Activated naive CD4-positive, alpha-beta T cell treated with anti-CD3 and anti-CD28 coated beads, Interleukin-2, amount 50 U/mL, for 72 hours (primary cell): ENCODE results near the gene SLC25A26. TPM values are rescaled to one million over a fixed set of nuclear protein-coding genes. Genes with fewer than 3 reads are reported as not detected.
A peak's percentile ranks its signal among the peaks of the same experiment; 100 is the strongest.

ENCODE experiments used
- ATAC-seq, 2 donors: fragments of 150-1000 bp; cut with Tn5 transposase; 2 replicates each; pipeline ENCODE4 v1.10.0; 2021; ENCODE audit warnings: mild to moderate bottlenecking in 2 of 2, moderate library complexity in 2 of 2
- DNase-seq, 2 donors: peaks; one replicate each; pipeline ENCODE4 v3.0.0; 2021 to 2022; ENCODE audit warnings: low spot score in 2 of 2
- H3K27ac Mint-ChIP-seq, 2 donors: one replicate each; pipeline ENCODE4 v1.8.0; 2022; ENCODE audit warnings: mild to moderate bottlenecking in 2 of 2, mixed read lengths in 2 of 2
- H3K36me3 Mint-ChIP-seq, 2 donors: one replicate each; pipeline ENCODE4 v1.8.0; 2022; ENCODE audit warnings: mixed read lengths in 2 of 2
- H3K9me3 Mint-ChIP-seq, 2 donors: one replicate each; pipeline ENCODE4 v1.8.0; 2022; ENCODE audit warnings: mixed read lengths in 2 of 2
- total RNA-seq, 2 donors: library from RNA; stranded (reverse); gene quantifications; one replicate each; pipeline ENCODE4 v1.2.3, GENCODE V29; 2022

SLC25A26 gene
- total RNA-seq, 2 donors from 2014 or later = 25.4 to 32.6 TPM

DNA sequence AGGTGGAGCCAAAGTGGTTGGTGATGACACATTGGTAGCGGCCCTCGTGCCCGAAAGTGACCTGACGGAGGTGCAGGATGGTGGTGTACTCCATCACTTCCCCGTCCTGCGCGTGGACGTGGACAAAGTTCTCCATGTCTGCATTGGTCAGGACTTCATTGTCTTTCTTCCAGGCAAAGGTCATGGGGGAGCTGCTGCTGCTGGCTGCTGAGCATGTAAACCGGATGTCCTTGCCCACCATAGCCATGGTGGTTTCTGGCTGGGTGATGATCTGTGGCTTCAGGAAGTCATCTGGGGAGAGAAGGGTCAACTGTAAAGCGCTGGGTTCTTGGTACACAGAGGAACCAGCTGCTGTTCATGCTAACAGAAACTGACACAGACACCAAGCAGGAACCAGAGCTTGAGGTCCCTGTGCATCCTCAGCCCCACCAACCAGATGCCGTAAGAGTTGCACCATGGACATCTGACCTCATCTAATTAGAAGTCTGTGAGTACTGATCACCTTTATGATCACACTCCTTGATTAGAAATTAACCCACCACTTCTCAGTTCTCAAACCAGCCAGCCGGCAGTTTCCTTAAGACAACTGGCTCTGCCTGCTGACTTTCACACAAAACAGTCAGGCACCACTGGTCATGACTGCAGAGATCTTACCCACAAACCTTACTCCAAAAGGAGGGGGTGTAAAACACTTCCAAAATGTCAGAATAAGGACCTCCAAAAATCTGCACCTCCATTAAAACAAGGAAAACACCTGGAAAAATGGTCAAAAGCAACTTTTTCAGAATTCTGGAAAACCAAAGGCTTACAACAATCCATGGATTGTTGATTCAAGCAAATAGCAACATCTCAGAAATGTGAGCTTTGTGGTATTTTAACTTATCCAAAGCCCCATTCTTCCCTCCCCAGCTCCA lies 165.5 kb downstream of the SLC25A26 start:
- H3K36me3 Mint-ChIP-seq = peaks cover 47 to 57% of the 10 kb centered on the region in 2 donors
- H3K9me3 Mint-ChIP-seq = peaks cover 5% of the 10 kb centered on the region in 2 donors
- peak overlapping the region in 1 of 2 donors; percentile 72 for H3K27ac Mint-ChIP-seq
- ATAC-seq (no peak), DNase-seq (no peak)

DNA sequence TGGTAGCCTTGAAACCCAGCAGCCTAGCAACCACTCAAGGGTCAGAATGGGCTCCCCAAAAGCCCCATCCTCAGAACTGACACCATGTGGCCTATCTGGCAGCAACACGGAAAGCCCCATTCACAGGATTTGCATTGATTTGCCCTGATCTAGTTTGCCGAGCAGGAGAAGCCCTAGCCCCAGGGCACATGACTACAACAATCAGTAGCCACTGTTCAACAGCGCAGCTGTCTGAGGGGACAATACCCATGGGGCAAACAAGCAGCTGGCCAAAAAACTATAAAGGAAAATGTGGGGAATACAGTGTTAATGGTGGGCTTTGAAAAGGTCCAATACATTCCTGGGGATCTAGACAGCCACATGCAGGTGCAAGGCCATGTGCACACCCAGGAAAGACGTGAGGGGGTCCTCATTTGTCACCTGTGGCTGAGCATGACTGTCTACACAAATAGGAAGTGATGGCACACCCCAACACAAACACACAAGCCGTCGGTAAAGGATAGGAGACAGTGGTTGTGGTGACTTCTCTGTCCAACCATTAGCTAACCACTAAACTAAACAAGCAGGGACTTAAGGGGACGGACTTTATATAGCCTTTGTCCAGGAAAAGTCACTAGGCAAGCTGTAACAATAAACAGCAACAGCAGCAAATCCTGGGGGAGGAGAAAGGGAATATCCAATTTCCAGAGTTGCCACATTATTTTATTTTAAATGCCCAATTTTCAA lies 166.3 kb downstream of the SLC25A26 start:
- DNase-seq = no peak
- Mint-ChIP-seq H3K27ac (peak overlapping the region in 1 of 2 donors; percentile 68), H3K9me3 (peaks cover 5% of the 10 kb centered on the region in 2 donors), H3K36me3 (peaks cover 49 to 62% of the 10 kb centered on the region in 2 donors)
- ATAC-seq = no peak

DNA sequence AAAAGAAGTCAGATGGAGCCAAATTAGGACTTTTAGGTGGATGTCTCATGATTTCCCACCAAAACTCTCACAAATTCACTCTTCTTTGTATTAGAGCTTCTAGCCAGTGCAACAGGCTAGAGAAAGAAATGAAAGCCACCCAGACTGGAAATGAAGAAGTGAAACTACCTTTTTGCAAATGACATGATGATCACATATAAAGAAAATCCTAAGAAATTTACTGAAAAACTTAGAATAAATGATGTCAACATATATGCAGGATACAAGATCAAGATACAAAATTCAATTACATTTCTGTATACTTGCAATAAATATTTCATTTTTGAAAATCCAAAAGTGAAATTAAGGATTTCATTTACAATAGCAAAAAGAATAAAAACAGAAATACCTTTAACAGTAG lies 169.2 kb downstream of the SLC25A26 start:
- DNase-seq = no peak
- Mint-ChIP-seq H3K36me3 (peaks cover 42 to 72% of the 10 kb centered on the region in 2 donors), H3K27ac (no peak overlapping the region), H3K9me3 (peaks cover 5% of the 10 kb centered on the region in 2 donors)
- ATAC-seq = no peak

DNA sequence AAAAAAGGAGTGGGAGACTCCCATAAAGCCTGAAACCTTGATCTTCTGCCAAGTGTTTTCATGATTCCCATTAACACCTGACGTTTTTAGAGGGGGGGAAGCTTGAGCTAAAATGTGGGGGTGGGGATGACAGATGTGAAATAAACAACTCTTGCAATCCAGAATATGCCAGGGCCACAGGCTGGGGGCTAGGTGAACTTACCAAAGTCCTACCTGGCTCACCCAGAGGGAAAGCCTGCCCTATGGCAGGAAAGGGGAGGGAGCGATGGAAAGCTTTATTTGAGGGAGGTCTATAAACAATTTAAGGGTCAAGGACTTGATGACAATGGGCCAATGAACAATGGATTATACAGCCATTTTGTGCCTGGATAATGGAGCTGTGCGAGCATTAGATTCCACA lies 171.7 kb downstream of the SLC25A26 start:
- H3K36me3 Mint-ChIP-seq = peaks cover 25 to 58% of the 10 kb centered on the region in 2 donors
- peak overlapping the region; percentile 87 to 88 for H3K27ac Mint-ChIP-seq

DNA sequence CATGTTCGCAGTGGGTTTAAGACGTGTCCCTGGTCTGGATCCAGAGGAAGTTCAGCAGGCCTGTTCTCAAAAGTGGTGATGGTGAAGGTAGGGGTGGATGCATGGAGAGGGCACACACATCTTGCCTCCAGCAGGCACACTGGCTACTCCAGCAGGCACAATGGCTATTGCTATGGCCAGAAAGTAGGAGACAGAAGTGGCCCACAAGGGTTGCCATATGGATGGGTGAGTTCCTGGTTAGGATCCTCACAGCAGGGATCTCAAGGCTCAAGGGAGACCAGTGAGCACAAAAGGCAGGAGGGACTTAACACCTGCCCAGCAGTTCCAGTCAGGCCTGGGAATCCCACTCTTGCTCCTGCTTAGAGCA lies 172.1 kb downstream of the SLC25A26 start:
- Mint-ChIP-seq H3K27ac (peak overlapping the region; percentile 88 to 90), H3K9me3 (peaks cover 5% of the 10 kb centered on the region in 2 donors), H3K36me3 (peaks cover 27 to 58% of the 10 kb centered on the region in 2 donors)
- no peak for ATAC-seq
- DNase-seq = no peak

More for the DNA sequence above, 171.7 kb downstream of the SLC25A26 start:
- no peak for ATAC-seq
- no peak for DNase-seq
- peaks cover 5% of the 10 kb centered on the region in 2 donors for H3K9me3 Mint-ChIP-seq

DNA sequence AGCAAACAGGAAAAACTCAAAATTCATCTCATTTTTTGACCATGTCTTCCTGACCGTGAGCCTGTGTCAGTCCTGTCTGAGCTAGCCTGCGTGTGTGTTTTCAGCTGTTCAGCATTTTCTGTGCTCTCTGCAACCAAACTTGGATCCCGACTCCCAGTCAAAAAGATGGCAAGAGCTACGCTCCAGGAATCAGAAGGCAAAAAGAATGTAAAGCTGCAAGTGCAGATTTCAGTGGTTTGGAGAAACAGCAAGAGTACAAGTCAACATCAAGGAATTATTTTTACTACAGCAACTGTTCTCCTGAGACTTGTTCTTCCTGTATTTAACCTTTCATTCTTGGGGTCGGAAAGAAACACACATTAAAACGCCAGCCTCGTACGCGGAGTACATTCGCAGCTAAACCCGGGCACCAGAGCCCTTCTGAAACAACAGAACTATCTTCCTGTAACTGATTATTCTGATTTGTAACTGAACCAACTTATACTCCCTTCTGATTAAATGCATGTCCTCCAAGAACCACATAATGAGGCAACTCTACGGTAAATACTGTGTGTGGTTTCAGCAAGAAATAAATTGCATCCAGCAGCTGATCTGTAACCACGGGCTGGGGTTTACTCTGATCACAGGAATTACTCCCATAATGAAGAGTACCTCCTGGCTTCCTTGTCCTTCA lies 172.7 kb downstream of the SLC25A26 start:
- DNase-seq (no peak), ATAC-seq (peak in 1 of 2 donors; percentile 58)
- Mint-ChIP-seq H3K36me3 (peaks cover 27 to 54% of the 10 kb centered on the region in 2 donors), H3K27ac (peak overlapping the region; percentile 88 to 90), H3K9me3 (peaks cover under 1 to 2% of the 10 kb centered on the region in 2 donors)

DNA sequence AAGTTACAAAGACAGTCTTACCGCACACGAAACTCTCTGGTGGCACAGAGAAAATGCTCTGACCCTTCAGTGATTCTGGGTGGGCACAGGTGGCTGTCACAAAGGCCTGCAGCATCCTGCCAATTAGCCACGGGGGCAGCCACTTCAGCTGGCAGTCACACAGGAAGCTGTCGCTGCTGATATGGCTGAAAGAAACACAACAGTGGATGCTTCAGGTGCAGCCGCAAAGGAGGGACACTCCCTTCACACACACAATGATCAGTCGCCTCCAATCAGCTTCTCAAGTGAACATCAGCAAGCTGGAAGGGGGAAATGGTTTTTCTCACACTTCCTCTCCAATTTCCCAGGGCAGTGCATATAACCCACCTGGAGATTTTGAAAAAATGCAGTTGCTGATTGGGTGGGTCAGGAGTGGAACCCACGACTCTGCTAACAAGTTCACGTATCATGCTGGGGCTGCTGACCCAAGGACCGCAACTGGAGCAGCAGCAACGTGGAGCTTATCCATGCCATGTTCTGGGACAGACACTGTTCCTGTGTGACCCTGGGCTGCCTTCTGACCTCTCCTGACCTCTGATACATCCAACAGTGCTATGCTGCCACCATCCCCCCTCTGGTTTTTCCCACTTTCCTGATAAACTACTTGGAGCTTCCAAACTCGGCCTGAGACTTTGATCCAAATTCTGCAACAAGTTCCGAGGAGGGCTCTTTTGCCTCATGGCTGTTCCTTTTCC lies 173.4 kb downstream of the SLC25A26 start:
- DNase-seq (no peak), ATAC-seq (peak; percentile 76 to 96)
- H3K36me3 Mint-ChIP-seq = peaks cover 27 to 48% of the 10 kb centered on the region in 2 donors
- peak overlapping the region; percentile 88 to 90 for H3K27ac Mint-ChIP-seq
- H3K9me3 Mint-ChIP-seq = no peaks in the 10 kb centered on the region

DNA sequence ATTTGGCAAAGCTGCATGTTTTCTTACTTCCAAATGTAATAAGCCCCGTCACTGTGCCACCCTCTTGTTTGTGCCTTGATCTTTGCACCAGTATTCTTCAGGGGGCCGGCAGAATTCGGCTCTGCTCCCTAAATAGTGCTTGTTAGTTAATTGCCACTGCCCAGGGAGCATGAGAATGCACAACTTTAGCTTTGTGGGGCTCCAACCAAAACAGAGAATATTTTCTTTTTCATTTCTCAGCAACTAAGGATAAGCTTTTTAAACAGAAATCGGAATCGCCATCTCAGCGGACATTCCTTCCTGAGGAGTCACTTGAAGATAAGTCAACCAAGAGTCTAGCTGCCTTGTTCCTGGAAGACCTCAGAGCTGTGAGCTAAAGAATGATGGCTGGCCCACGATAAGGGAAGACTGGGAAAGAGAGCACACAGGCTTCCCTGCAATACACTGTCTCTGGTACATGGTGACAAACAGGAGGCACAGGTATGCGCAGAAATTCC lies 174.0 kb downstream of the SLC25A26 start:
- DNase-seq (no peak), ATAC-seq (no peak)
- H3K36me3 Mint-ChIP-seq = peaks cover 27 to 43% of the 10 kb centered on the region in 2 donors
- peak overlapping the region in 1 of 2 donors; percentile 88 for H3K27ac Mint-ChIP-seq
- no peaks in the 10 kb centered on the region for H3K9me3 Mint-ChIP-seq

DNA sequence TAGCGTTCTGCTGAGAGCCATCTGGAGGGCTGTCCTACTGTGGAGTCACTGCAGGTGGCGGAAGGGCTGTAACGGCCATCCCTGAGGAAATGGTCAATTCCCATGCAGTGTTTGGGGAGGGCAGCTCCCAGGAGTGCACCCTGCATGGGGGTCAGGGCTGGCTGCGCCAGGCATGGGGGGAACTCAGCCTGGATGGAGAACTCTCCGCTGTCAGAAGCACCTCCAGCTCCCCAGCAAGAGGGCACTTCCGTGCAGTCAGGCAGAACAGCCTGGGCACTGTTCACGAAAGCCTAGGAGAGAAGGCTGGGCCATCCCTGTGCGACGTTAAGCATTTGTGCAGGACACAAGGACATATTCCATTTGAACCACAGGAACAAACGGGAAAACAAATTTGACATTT lies 174.8 kb downstream of the SLC25A26 start:
- peak overlapping the region in 1 of 2 donors; percentile 88 for H3K27ac Mint-ChIP-seq
- H3K9me3 Mint-ChIP-seq = no peaks in the 10 kb centered on the region
- ATAC-seq (no peak), DNase-seq (no peak)
- H3K36me3 Mint-ChIP-seq = peaks cover 27 to 43% of the 10 kb centered on the region in 2 donors

DNA sequence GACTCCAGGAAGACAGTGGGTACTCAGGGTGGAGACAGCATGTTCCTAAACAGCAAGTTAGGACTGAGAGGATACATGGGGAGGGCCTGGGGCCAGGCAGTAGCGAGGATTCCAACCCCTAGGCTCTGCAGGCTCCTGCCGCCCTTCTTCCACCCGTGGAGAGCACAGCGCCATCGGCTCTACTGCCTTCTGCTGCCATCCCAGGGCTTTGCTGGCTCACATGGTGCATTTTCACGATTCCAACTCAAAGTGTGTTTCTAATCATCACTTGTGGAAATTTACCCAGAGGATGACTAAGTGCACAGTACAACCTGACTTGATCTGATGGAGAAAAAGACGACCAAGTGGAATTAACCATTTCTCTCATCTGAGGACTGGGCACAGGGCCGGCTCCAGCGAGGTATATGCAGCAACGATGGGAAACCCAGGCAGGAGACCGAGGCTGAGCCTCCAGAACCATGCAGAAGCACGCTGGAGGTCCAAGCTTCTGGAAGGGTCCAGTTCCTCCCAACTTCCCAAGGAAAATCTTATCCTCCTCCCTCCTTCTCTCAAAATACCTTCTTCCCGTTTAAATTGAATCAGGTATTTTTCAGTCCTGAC lies 175.5 kb downstream of the SLC25A26 start:
- H3K9me3 Mint-ChIP-seq = no peaks in the 10 kb centered on the region
- H3K27ac Mint-ChIP-seq = peak overlapping the region in 1 of 2 donors; percentile 49
- H3K36me3 Mint-ChIP-seq = peaks cover 27 to 43% of the 10 kb centered on the region in 2 donors
- DNase-seq = no peak
- ATAC-seq = no peak

DNA sequence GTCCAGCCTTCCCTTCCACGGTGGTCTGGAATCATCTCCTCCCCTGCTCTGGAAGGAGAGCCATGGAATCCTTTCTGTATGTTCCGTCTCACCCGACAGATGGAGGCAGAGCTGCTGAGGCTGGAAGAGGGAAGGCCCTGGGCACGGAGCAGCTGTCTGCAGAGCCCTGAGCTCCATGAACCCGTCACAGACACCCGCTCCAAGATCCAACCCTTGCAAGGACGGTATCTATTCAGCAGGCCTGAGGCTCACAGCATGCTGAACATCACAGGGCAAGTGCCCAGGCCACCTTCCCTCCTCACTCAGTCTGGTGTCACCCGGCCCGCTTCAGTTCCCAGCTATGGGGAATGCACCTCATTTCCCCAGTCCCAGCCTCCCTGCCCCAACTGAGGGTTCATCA lies 176.1 kb downstream of the SLC25A26 start:
- peaks cover 25 to 40% of the 10 kb centered on the region in 2 donors for H3K36me3 Mint-ChIP-seq
- H3K27ac Mint-ChIP-seq = peak overlapping the region; percentile 44 to 49
- H3K9me3 Mint-ChIP-seq = no peaks in the 10 kb centered on the region
- DNase-seq = no peak
- ATAC-seq = no peak

DNA sequence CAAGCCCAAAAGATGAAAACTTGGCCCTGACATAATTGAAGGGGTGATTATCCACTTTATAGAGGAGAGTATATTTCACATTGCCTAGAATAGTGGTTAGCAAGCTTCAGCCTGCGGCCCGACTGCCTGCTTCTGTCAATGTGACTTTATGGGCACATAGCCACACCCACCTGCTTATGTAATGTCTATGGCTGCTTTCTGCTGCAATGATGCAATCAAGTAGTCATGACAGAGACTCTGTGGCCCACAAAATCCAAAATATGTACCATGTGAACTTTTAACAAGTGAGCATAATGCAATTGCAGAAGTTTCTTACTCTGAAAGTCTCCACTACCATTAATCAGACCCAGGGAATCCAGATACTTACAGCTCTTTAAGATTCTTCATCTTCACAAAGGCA lies 176.9 kb downstream of the SLC25A26 start:
- DNase-seq (no peak), ATAC-seq (no peak)
- Mint-ChIP-seq H3K9me3 (no peaks in the 10 kb centered on the region), H3K27ac (peak overlapping the region in 1 of 2 donors; percentile 75), H3K36me3 (peaks cover 17 to 32% of the 10 kb centered on the region in 2 donors)

DNA sequence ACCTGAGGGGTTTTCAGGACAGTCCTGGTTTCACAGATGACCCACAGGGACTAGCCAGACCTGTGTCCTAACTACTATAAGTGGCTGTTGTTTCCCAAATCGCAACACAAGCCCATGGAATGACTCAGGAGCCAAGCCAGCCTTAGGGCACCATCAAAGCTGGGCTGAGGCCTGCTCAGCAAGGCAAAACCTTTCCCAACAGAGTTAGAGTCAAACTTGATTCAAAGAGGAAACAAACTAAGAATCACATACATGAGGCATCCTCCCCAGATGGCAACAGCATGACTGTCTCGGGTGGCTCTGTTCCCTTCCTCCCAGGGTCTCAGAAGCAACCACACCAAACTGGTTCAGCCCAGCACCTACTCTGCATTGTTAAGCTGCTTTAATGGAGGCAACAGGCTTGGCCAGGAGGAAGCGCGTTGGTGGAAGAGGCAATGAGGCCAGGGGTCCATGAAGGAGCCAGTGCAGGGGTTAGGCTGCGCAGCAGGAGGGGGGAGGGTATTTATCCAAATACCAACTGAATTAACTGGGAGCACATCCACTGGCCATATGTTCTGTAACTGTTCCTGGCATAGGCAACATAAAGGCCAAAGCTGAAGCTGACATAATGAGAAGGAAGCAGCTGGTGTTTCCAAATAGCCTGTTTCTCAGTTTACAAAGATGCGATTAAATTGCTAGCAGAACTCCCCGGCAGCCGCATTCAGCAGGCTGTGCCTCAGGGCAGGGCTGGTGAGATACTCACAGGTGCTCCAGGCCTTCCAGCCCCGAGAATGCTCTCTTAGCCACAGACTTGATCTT lies 177.6 kb downstream of the SLC25A26 start:
- no peak for DNase-seq
- no peak for ATAC-seq
- peak overlapping the region in 1 of 2 donors; percentile 88 for H3K27ac Mint-ChIP-seq
- H3K36me3 Mint-ChIP-seq = peaks cover 13 to 25% of the 10 kb centered on the region in 2 donors
- no peaks in the 10 kb centered on the region for H3K9me3 Mint-ChIP-seq

DNA sequence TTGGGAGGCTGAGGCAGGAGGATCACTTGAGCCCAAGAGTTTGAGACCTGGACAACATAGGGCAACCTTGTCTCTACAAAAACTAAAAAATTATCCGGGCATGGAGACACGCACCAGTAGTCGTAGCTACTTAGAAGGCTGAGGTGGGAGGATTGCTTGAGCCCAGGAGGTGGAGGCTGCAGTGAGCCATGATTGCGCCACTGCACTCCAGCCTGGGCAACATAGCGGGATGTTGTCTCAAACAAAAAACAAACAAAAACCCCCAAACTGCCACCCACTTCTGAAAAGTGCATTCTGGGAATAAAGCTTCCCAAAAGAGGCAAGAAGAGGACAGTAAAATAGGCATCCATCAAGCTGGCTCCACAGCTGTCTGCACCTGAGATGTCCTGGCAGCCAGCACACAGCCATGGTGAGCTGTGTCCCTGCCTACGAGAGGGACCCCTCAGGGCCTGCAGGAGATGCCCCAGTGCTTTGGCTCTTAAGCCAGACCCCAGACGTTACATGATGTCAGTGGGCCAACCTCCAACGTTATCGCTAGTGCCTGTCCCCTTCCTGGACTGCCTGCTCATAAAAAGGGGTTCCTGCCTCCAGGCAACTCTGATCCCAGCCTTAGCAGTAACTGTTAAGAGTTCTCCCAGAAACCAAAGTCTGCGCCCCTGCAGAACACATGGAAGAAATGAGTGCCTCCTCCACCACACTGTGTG lies 178.9 kb downstream of the SLC25A26 start:
- Mint-ChIP-seq H3K27ac (peak overlapping the region in 1 of 2 donors; percentile 88), H3K9me3 (no peaks in the 10 kb centered on the region), H3K36me3 (peaks cover 8 to 13% of the 10 kb centered on the region in 2 donors)
- DNase-seq (no peak), ATAC-seq (no peak)
